Kidney epithelial cell (primary cell): Measurements from ENCODE around the gene PGLYRP2. TPM values are rescaled to one million over a fixed set of nuclear protein-coding genes. Genes with fewer than 3 reads are reported as not detected.

Source experiments
- DNase-seq: peaks from one replicate; pipeline ENCODE4 v3.0.0-alpha.2; 2010; ENCODE audit warnings: low read depth
- H3K27me3 ChIP-seq: 2 replicates; pipeline ENCODE4 v1.6.0; 2011; ENCODE audit warnings: low read length; ENCODE audit not compliant: control insufficient read depth, insufficient read depth
- H3K36me3 ChIP-seq: 2 replicates; pipeline ENCODE4 v1.5.1; 2011; ENCODE audit warnings: low read length; ENCODE audit not compliant: control insufficient read depth, insufficient read depth
- H3K4me3 ChIP-seq: 2 replicates; pipeline ENCODE4 v1.5.1; 2011; ENCODE audit warnings: low read depth, mild to moderate bottlenecking, control low read depth, low read length
- CTCF ChIP-seq: IDR thresholded peaks from 2 replicates; pipeline ENCODE4 v1.5.1; 2011; ENCODE audit warnings: mild to moderate bottlenecking, moderate library complexity, low read length, control low read depth, inconsistent platforms; ENCODE audit not compliant: insufficient read depth, poor library complexity, severe bottlenecking
- total RNA-seq: library from RNA; depleted of rRNA; stranded (reverse); fragments of >200 nt; gene quantifications from 2 replicates; pipeline ENCODE4 v1.2.3, GENCODE V29; 2015

PGLYRP2 gene
- total RNA-seq, 1 donor from 2014 or later: not detected

GRCh38 chr19:15467734-15468214, 11.5 kb downstream of the PGLYRP2 start:
- no peak for DNase-seq
- Histone ChIP-seq H3K27me3 (peaks cover 29% of the 10 kb centered on the region), H3K4me3 (no peak overlapping the region), H3K36me3 (no peaks in the 10 kb centered on the region)
- TF ChIP-seq CTCF: no peak

DNA sequence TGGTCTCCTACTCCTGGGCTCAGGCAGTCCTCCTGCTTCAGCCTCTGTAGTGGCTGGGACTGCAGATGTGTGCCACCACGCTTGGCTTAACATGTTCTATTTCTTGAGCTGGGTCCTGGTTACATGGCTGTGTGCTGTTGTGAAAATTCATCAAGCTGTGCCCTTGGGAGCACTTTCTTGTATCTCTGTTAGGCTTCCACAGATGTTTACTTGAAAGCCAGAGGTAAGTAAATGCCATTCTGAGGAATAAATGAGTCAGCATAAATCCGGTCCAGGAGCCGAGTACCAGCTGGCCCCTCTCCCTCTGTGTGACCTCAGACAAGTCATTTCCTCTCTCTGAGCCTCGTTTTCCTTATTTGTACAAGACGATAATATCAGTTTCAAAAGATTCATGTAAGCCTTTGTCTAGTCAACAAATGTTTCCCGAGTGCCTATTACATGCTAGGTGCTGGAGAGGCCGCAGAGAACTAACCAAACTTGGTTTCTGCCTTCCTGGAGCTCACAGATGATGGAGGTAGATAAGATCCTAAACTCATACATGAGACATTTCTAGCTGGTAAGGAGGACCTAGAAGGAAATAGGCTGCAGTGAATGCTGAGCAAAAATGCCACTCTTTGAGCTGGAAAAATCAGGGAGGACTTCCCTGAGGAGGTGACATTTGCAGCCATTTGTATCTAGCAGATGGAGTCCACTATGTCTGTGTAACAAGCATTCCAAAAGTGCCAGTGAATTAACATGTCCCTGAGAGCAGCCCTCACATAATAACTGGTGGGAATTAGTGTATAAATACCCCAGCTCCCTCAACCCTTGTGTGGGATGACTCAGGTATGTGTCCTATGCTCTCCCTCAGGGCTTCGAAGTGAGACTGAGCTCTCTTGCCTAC, 12.2 kb downstream of the PGLYRP2 start:
- no peak for TF ChIP-seq CTCF
- no peak overlapping the region for H3K4me3 ChIP-seq
- no peak for DNase-seq
- peaks cover 29% of the 10 kb centered on the region for H3K27me3 ChIP-seq
- no peaks in the 10 kb centered on the region for H3K36me3 ChIP-seq

DNA sequence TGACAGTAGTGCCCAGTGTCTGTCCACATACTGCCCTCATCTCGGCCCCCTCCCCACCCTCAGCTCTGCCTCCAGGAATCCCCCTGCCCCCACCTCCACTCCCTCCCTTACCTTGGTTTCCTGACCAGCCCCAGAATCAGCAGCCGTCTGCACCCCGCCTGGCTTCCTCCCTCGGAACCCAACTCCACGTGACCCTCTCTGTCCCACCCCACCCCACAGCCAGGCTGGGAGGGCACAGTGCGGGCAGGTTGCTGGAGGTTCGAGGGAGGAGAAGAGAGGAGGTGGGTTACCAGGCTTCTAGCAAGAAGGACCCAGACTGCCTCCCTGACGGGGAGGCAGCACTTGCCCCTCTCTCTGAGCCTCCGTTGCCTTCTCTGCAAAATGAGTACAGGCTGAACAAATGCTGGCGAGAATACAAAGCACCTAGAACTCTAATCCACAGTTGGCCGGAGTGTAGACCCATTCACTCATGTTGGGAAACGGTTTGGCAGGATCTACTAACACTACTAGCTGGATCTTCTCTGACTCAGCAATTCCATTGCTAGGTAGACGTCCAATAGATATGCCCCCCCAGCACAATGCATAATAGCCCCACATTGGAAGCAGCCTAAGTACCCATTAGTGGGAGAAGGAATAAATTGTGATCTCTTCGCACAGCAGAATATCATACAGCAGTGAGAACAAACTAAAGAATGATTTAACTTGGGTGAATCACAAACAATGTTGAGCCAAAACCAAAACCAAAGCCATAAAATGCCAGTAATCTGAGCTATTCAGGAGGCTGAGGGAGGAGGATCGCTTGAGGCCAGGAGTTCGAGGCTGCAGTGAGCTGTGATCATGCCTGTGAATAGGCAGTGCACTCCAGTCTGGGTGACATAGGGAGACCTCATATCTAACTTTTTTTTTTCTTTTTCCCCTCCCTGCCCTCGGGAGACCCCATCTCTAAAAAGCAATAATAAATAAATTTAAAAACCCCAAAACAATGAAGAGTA, 14.6 kb downstream of the PGLYRP2 start, which contains the start of gene RASAL3:
Gene RASAL3 (minus strand): TSS at position 151 of the 992 bp plus-strand sequence. CDS start 186 bp downstream, outside the sequence.
- no peak for TF ChIP-seq CTCF
- Histone ChIP-seq H3K27me3 (peaks cover 37% of the 10 kb centered on the region), H3K4me3 (no peak within 1 kb of the TSS), H3K36me3 (no peaks in the 10 kb centered on the region)
- no peak for DNase-seq

- no peak for DNase-seq
- Histone ChIP-seq H3K4me3 (no peak overlapping the region), H3K27me3 (peaks cover 29% of the 10 kb centered on the region), H3K36me3 (no peaks in the 10 kb centered on the region)
- no peak for TF ChIP-seq CTCF
These were observed 15.4 kb downstream of the PGLYRP2 start for GRCh38 chr19:15463861-15464371.

- Histone ChIP-seq H3K4me3 (no peak overlapping the region), H3K27me3 (peaks cover 44% of the 10 kb centered on the region), H3K36me3 (no peaks in the 10 kb centered on the region)
- no peak for DNase-seq
- TF ChIP-seq CTCF: no peak
These were observed 17.6 kb downstream of the PGLYRP2 start for GRCh38 chr19:15461694-15462093.
